ENCODE data around the gene TUBB8.
"Not testable (repeated sequence)": the region's sequence is repeated elsewhere in the genome, so short reads cannot be mapped to it uniquely, and the experiment has no call there.

TUBB8 gene

DNA sequence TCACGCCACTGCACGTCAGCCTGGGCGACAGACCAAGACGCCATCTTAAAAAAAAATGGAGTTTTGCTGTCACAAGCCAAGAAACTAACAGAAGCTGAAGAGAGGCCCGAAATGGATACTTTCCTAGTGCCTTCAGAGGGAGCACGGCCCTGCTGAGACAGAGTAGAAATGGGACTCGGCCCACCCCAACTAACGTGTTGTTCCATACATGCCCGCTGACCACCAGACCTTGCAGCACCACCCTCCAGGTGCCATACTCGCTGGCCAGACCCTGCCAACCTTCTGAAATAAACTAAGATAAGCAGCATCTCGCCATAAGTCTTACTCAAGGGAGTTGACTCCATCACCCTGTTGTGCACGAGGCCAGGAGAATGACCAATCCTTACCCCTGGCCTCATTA, 29.5 kb upstream of the TUBB8 start:
- Histone ChIP-seq H2AFZ (ENCODE audit: low read length) (no peak overlapping the region), H2BK120ac (ENCODE audit: low read depth, low read length) (no peak overlapping the region), H3K36me3 (replicated peaks in 1 of 2; ENCODE audit: control insufficient read depth in 2 of 2, insufficient read depth in 2 of 2, low read length in 2 of 2) (no peaks in the 10 kb centered on the region), H3K27me3 (ENCODE audit: control insufficient read depth in 3 of 3, insufficient read depth in 3 of 3, low read depth in 1 of 3, low read length in 3 of 3) (peaks cover 0 to 18% (median 9%) of the 10 kb centered on the region in 3 experiments), H2AK5ac (ENCODE audit: low read depth, low read length) (no peak overlapping the region), H3K4me1 (ENCODE audit: control insufficient read depth in 2 of 2, insufficient read depth in 1 of 2, low read depth in 1 of 2, low read length in 2 of 2) (no peaks in the 10 kb centered on the region), H3K9me3 (replicated peaks in 1 of 2; ENCODE audit: control insufficient read depth in 2 of 2, insufficient read depth in 1 of 2, low read depth in 1 of 2, low read length in 2 of 2) (no peaks in the 10 kb centered on the region), H3K14ac (ENCODE audit: low read length) (no peak overlapping the region), H3K4me2 (ENCODE audit: insufficient read depth, low read length, poor library complexity, severe bottlenecking) (no peak overlapping the region), H3K27ac (replicated peaks; ENCODE audit: low read length) (no peak overlapping the region), H4K91ac (ENCODE audit: low read depth, low read length, poor library complexity) (no peak overlapping the region), H3K9ac (ENCODE audit: low read depth, low read length, poor library complexity) (no peak overlapping the region), H3K4ac (ENCODE audit: low read length) (no peak overlapping the region), H3K4me3 (ENCODE audit: low read length in 2 of 2) (no peak overlapping the region), H2BK15ac (ENCODE audit: low read length) (no peak overlapping the region), H3K18ac (ENCODE audit: low read length) (no peak overlapping the region), H3K23ac (ENCODE audit: low read depth, low read length, poor library complexity) (no peak overlapping the region), H3K79me1 (ENCODE audit: low read depth, low read length) (no peaks in the 10 kb centered on the region), H2BK5ac (ENCODE audit: low read length) (no peak overlapping the region), H4K8ac (ENCODE audit: low read depth, low read length) (no peak overlapping the region), H2BK12ac (ENCODE audit: low read length) (no peak overlapping the region)
- DNase-seq (ENCODE audit: low spot score), result no peak
- no CpG with 5 or more reads among the region's 12 CpGs for WGBS, 2 donors (ENCODE audit: extremely low coverage in 2 of 2, insufficient read length in 2 of 2, insufficient replicate concordance in 1 of 2)

DNA sequence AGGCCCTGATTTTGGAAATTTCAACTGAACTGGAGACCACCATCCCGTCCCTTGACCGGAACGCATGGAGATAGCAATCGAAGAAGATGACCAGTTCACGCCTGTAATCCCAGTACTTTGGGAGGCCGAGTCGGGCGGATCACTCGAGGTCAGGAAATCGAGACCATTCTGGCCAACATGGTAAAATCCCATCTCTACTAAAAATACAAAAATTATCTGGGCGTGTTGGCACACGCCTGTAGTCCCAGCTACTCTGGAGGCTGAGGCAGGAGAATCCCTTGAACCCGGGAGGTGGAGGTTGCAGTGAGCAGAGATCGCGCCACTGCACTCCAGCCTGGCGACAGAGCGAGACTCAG, 25.1 kb upstream of the TUBB8 start:
- H3K4ac ChIP-seq (ENCODE audit: low read length); H3K27ac ChIP-seq (replicated peaks; ENCODE audit: low read length); H4K8ac ChIP-seq (ENCODE audit: low read depth, low read length); H2BK120ac ChIP-seq (ENCODE audit: low read depth, low read length); H3K9ac ChIP-seq (ENCODE audit: low read depth, low read length, poor library complexity); H3K27me3 ChIP-seq (ENCODE audit: control insufficient read depth in 3 of 3, insufficient read depth in 3 of 3, low read depth in 1 of 3, low read length in 3 of 3); H3K79me1 ChIP-seq (ENCODE audit: low read depth, low read length); H2AK5ac ChIP-seq (ENCODE audit: low read depth, low read length); H3K23ac ChIP-seq (ENCODE audit: low read depth, low read length, poor library complexity); H3K9me3 ChIP-seq (replicated peaks in 1 of 2; ENCODE audit: control insufficient read depth in 2 of 2, insufficient read depth in 1 of 2, low read depth in 1 of 2, low read length in 2 of 2); H3K18ac ChIP-seq (ENCODE audit: low read length); H3K4me2 ChIP-seq (ENCODE audit: insufficient read depth, low read length, poor library complexity, severe bottlenecking); H2BK5ac ChIP-seq (ENCODE audit: low read length); H4K91ac ChIP-seq (ENCODE audit: low read depth, low read length, poor library complexity); H2BK15ac ChIP-seq (ENCODE audit: low read length); H3K4me1 ChIP-seq (ENCODE audit: control insufficient read depth in 2 of 2, insufficient read depth in 1 of 2, low read depth in 1 of 2, low read length in 2 of 2); H2BK12ac ChIP-seq (ENCODE audit: low read length); H3K14ac ChIP-seq (ENCODE audit: low read length); DNase-seq (ENCODE audit: low spot score); H3K36me3 ChIP-seq (replicated peaks in 1 of 2; ENCODE audit: control insufficient read depth in 2 of 2, insufficient read depth in 2 of 2, low read length in 2 of 2): not testable (repeated sequence)
- peak overlapping the region; percentile 95 for H2AFZ ChIP-seq (ENCODE audit: low read length)
- no CpG with 5 or more reads among the region's 17 CpGs for WGBS, 2 donors (ENCODE audit: extremely low coverage in 2 of 2, insufficient read length in 2 of 2, insufficient replicate concordance in 1 of 2)
- H3K4me3 ChIP-seq (ENCODE audit: low read length in 2 of 2), result peak overlapping the region in 1 of 2 donors; percentile 46

DNA sequence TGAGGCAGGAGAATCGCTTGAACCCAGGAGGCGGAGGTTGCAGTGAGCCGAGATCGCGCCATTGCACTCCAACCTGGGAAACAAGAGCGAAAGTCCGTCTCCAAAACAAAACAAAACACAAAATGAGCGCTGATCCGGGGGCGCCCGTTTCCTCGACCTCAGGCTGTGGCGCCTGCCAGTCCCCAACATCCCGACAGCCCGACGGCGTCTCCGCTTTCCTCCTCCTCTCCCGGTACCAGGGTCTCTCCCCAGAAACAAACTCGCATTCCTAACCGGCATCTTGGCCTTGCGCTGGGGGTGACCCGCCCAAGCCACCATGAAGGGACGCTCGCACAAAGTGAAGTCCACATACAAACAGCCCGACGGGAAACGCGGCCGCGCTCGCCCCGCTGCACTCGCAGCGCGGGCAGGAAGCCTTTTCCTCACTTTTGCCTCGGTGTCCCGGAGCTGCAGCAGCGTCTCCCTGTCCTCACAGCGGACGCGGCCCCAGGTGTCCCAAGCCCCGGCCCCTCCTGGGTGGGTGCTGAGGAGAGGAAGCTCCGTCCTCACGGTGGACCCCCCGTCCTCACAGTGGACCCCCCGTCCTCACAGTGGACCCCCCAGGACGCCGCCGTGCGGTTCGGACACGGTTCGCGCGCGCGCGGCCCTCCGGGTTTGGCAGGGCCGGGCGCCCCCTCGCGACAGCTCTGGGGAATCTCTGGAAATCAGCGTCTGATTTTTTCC, 24.6 kb upstream of the TUBB8 start:
- H3K4me1 ChIP-seq (ENCODE audit: control insufficient read depth in 2 of 2, insufficient read depth in 1 of 2, low read depth in 1 of 2, low read length in 2 of 2); H2AK5ac ChIP-seq (ENCODE audit: low read depth, low read length); H3K36me3 ChIP-seq (replicated peaks in 1 of 2; ENCODE audit: control insufficient read depth in 2 of 2, insufficient read depth in 2 of 2, low read length in 2 of 2); H4K91ac ChIP-seq (ENCODE audit: low read depth, low read length, poor library complexity); H3K27me3 ChIP-seq (ENCODE audit: control insufficient read depth in 3 of 3, insufficient read depth in 3 of 3, low read depth in 1 of 3, low read length in 3 of 3); H3K27ac ChIP-seq (replicated peaks; ENCODE audit: low read length); H2BK120ac ChIP-seq (ENCODE audit: low read depth, low read length); H3K4ac ChIP-seq (ENCODE audit: low read length); H2BK15ac ChIP-seq (ENCODE audit: low read length); H3K9ac ChIP-seq (ENCODE audit: low read depth, low read length, poor library complexity); H3K79me1 ChIP-seq (ENCODE audit: low read depth, low read length); H2BK5ac ChIP-seq (ENCODE audit: low read length); H3K9me3 ChIP-seq (replicated peaks in 1 of 2; ENCODE audit: control insufficient read depth in 2 of 2, insufficient read depth in 1 of 2, low read depth in 1 of 2, low read length in 2 of 2); H2BK12ac ChIP-seq (ENCODE audit: low read length): not testable (repeated sequence)
- H3K18ac ChIP-seq (ENCODE audit: low read length), result peak overlapping the region; percentile 90
- H3K23ac ChIP-seq (ENCODE audit: low read depth, low read length, poor library complexity), result peak overlapping the region; percentile 65
- no CpG with 5 or more reads among the region's 65 CpGs for WGBS, 2 donors (ENCODE audit: extremely low coverage in 2 of 2, insufficient read length in 2 of 2, insufficient replicate concordance in 1 of 2)
- H3K4me2 ChIP-seq (ENCODE audit: insufficient read depth, low read length, poor library complexity, severe bottlenecking), result peak overlapping the region; percentile 87
- H4K8ac ChIP-seq (ENCODE audit: low read depth, low read length), result peak overlapping the region; percentile 72
- peak overlapping the region; percentile 46 to 80 for H3K4me3 ChIP-seq (ENCODE audit: low read length in 2 of 2)
- peak overlapping the region; percentile 38 for H3K14ac ChIP-seq (ENCODE audit: low read length)
- peak overlapping the region; percentile 95 for H2AFZ ChIP-seq (ENCODE audit: low read length)
- DNase-seq (ENCODE audit: low spot score), result peak; percentile 38

DNA sequence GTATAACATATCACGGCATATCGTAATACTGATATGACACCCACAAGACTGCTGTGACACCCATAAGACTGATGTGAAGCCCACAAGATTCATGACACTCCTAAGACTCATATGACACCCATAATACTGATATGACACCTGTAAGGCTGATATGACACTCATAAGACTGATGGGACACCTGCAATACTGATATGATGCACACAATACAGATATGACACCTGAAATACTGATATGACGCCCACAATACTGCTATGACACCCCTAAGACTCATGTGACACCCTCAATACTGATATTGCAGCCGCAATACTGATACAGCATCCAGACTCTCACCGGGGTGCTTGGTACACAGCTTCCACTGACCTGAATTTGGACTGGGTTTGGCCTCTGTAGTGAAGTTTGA, 19.1 kb upstream of the TUBB8 start:
- not testable (repeated sequence) for H3K9ac ChIP-seq (ENCODE audit: low read depth, low read length, poor library complexity); H2BK15ac ChIP-seq (ENCODE audit: low read length); H3K4me2 ChIP-seq (ENCODE audit: insufficient read depth, low read length, poor library complexity, severe bottlenecking); H3K4ac ChIP-seq (ENCODE audit: low read length); H3K18ac ChIP-seq (ENCODE audit: low read length); H3K36me3 ChIP-seq (replicated peaks in 1 of 2; ENCODE audit: control insufficient read depth in 2 of 2, insufficient read depth in 2 of 2, low read length in 2 of 2); H3K4me3 ChIP-seq (ENCODE audit: low read length in 2 of 2); H3K27me3 ChIP-seq (ENCODE audit: control insufficient read depth in 3 of 3, insufficient read depth in 3 of 3, low read depth in 1 of 3, low read length in 3 of 3); H2BK120ac ChIP-seq (ENCODE audit: low read depth, low read length); H3K27ac ChIP-seq (replicated peaks; ENCODE audit: low read length); H3K9me3 ChIP-seq (replicated peaks in 1 of 2; ENCODE audit: control insufficient read depth in 2 of 2, insufficient read depth in 1 of 2, low read depth in 1 of 2, low read length in 2 of 2); H2AK5ac ChIP-seq (ENCODE audit: low read depth, low read length); H4K91ac ChIP-seq (ENCODE audit: low read depth, low read length, poor library complexity); H4K8ac ChIP-seq (ENCODE audit: low read depth, low read length); H3K79me1 ChIP-seq (ENCODE audit: low read depth, low read length); H2BK5ac ChIP-seq (ENCODE audit: low read length); DNase-seq (ENCODE audit: low spot score); H2AFZ ChIP-seq (ENCODE audit: low read length); H3K23ac ChIP-seq (ENCODE audit: low read depth, low read length, poor library complexity); H3K4me1 ChIP-seq (ENCODE audit: control insufficient read depth in 2 of 2, insufficient read depth in 1 of 2, low read depth in 1 of 2, low read length in 2 of 2); H3K14ac ChIP-seq (ENCODE audit: low read length); H2BK12ac ChIP-seq (ENCODE audit: low read length)
- no CpG with 5 or more reads among the region's 5 CpGs for WGBS, 2 donors (ENCODE audit: extremely low coverage in 2 of 2, insufficient read length in 2 of 2, insufficient replicate concordance in 1 of 2)

All from neuronal stem cell (in vitro differentiated cells).